WI38 (cell line): ENCODE data around the gene PALD1.

ENCODE experiments used
- H3K4me3 ChIP-seq: 2 replicates; pipeline ENCODE4 v1.5.1; 2011; ENCODE audit warnings: low read depth, mild to moderate bottlenecking, control low read depth, low read length
- CTCF ChIP-seq: IDR thresholded peaks from 2 replicates; pipeline ENCODE4 v1.5.1; 2012; ENCODE audit warnings: low read depth, mild to moderate bottlenecking, control low read depth, low read length

Gene PALD1

GRCh38 chr10:70586348-70586930, 107.9 kb downstream of the PALD1 start:
- no peak overlapping the region for H3K4me3 ChIP-seq
- TF ChIP-seq CTCF = no peak

DNA sequence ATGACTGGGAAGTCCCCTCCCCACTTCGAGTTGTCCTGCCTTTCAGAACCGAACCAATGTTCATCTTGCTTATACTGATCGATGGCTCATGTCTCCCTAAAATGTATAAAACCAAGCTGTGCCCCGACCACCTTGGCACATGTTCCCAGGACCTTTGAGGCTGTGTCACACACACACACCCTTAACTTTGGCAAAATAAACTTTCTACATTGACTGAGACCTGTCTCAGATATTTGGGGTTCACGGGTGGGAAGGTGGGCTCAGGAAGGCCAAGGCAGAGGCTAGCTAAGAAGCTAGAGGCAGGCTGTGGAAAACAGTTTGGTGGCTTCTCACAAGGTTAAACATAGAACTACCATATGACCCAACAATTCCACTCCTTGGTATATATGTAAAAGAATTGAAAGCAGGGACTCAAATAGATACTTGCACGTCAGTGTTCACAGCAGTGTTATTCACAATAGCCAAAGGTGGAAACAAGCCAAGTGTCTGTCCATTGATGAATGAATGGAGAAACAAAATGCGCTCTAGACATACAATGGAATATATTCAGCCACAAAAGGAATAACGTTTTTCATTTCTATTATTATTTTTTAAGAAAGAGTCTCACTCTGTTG, 108.6 kb downstream of the PALD1 start:
- H3K4me3 ChIP-seq = no peak overlapping the region
- no peak for TF ChIP-seq CTCF

DNA sequence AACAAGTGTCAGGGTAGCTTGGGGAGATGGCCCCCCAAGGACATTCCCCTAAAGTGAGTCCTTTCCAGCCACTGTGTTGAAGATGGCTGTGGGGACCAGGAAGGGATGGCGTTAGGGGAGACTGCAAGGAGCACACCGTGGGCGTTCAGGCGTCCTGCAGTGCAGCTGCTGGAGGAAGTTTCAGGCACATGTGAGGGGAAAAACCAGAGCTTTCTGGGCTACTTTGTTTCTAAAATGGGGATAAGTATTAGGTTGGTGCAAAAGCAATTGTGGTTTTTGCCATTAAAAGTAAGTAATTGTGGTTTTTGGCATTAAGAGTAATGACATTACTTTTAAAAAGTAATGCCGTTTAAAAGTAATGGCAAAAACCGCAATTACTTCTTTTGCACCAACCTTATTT, 109.7 kb downstream of the PALD1 start:
- H3K4me3 ChIP-seq = no peak overlapping the region
- TF ChIP-seq CTCF = no peak

GRCh38 chr10:70588859-70589570, 110.4 kb downstream of the PALD1 start:
- no peak for TF ChIP-seq CTCF
- no peak overlapping the region for H3K4me3 ChIP-seq

DNA sequence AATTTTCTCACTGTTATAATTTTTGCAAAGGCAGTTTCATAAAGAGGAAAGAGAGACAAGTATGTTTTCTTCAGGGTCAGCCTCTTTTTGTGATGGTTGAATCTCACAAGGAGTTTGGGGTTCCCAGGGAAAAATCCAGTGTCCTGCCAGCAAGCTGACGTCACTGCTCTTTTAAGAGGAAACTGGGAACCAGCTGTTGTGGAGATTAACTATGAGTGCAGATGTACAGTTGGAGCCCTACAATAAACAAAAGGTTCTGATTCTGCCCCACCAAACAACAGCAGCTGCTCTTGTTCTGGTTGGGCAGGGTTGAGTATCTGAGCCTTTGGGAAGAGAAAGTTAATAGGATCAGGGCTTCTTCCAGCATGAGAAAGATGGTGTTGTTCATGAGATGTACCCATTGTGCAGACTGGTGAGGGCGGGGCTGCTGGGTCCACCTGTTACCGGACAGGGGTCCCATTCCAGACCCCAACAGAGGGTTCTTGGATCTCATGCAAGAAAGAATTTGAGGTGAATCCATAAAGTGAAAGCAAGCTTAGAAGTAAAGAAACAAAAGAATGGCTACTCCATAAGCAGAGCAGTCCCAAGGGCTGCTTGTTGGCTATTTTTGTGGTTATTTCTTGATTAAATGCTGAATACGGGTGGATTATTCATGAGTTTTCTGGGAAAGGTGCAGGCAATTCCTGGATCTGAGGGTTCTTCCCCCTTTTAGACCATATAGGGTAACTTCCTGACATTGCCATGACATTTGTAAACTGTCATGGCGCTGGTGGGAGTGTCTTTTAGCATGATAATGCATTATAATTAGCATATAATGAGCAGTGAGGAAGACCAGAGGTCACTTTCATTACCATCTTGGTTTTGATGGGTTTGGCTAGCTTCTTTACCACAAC, 111.4 kb downstream of the PALD1 start:
- no peak overlapping the region for H3K4me3 ChIP-seq
- no peak for TF ChIP-seq CTCF

DNA sequence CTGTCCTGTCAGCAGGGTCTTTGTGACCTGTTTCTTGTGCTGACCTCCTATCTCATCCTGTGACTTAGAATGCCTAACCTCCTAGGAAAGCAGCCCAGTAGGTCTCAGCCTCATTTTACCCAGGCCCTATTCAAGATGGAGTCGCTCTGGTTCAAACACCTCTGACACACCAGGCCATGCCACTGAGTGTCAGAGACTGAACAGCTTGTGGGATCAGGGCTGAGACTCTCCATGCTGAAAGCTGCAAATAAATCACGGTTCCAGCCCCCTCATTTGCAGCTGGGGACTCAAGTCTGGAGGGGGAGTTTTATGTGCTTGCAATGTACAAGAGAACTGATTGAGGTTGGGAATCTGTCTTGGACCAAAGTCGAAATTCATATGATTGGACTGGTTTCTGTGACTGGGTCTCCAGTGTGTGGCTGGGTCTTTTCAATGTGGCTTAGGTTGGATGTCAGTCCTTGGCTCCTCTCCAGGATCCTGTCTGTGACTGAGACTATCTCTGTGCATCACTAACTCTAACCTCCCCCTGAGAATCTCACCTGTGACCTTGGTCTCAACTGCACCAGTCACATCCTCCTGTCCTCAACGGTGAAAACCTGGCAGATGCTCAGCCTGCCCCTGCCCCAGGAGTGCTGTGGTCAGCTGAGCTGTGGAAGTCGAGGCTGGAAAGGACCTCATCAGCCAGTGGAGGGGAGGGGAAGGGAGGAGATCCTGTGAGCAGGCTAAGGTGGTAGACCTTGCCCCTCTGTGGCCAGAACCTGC, 112.3 kb downstream of the PALD1 start:
- no peak for TF ChIP-seq CTCF
- H3K4me3 ChIP-seq = no peak overlapping the region
